Mesodermal cell (in vitro differentiated cells): ENCODE results near the gene ASCL3.

Experiments
- H3K27ac ChIP-seq: 2 replicates; pipeline ENCODE4 v1.7.0; 2013; ENCODE audit warnings: mild to moderate bottlenecking, low read depth, low read length, moderate library complexity; ENCODE audit not compliant: severe bottlenecking
- H3K36me3 ChIP-seq: 2 replicates; pipeline ENCODE4 v1.7.1; 2013; ENCODE audit warnings: mild to moderate bottlenecking, low read length, moderate library complexity; ENCODE audit not compliant: control insufficient read depth, insufficient read depth
- H3K4me1 ChIP-seq: one replicate; pipeline ENCODE4 v1.7.1; 2013; ENCODE audit warnings: mild to moderate bottlenecking, low read length; ENCODE audit not compliant: insufficient read depth, control insufficient read depth, poor library complexity, severe bottlenecking
- H3K4me3 ChIP-seq: 2 replicates; pipeline ENCODE4 v1.7.0; 2013; ENCODE audit warnings: low read length, control low read depth, mild to moderate bottlenecking; ENCODE audit not compliant: insufficient read depth, poor library complexity, severe bottlenecking; ENCODE audit errors: extremely low read depth
- H3K9me3 ChIP-seq: 2 replicates; pipeline ENCODE4 v1.7.1; 2013; ENCODE audit warnings: mild to moderate bottlenecking, low read length, moderate library complexity; ENCODE audit not compliant: control insufficient read depth
- whole genome bisulfite sequencing, 2 experiments: methylation state at CpG; one replicate each; pipeline ENCODE4 v1.1.5; 2013; ENCODE audit warnings: missing lambda C conversion rate in 2 of 2; ENCODE audit not compliant: insufficient coverage in 2 of 2; 5-methylcytosine and 5-hydroxymethylcytosine counted together

Gene ASCL3

GRCh38 chr11:8971196-8971923 lies 28.5 kb upstream of the ASCL3 start:
- no peak overlapping the region for H3K27ac ChIP-seq
- WGBS, 2 experiments = 100% methylated on average over 1 of the region's 2 CpGs
- H3K9me3 ChIP-seq = no peaks in the 10 kb centered on the region
- H3K4me3 ChIP-seq = no peak overlapping the region
- H3K36me3 ChIP-seq = no peaks in the 10 kb centered on the region
- H3K4me1 ChIP-seq = no peaks in the 10 kb centered on the region

- Histone ChIP-seq H3K36me3 (no peaks in the 10 kb centered on the region), H3K27ac (no peak overlapping the region), H3K4me3 (no peak overlapping the region), H3K4me1 (peaks cover 7% of the 10 kb centered on the region), H3K9me3 (no peaks in the 10 kb centered on the region)
- 95 to 96% methylated on average over 4 to 7 of the region's 8 CpGs for WGBS, 2 experiments
Measured at GRCh38 chr11:8967184-8967583, 24.4 kb upstream of the ASCL3 start.

- peak within 1 kb of the TSS; percentile 76 for H3K4me3 ChIP-seq
- H3K36me3 ChIP-seq = no peaks in the 10 kb centered on the region
- H3K9me3 ChIP-seq = no peaks in the 10 kb centered on the region
- WGBS, 2 experiments = 0 to 1% methylated on average over 56 to 66 of the region's 67 CpGs
- H3K27ac ChIP-seq = peak within 1 kb of the TSS; percentile 83
- peaks cover 7% of the 10 kb centered on the region for H3K4me1 ChIP-seq
Measured at GRCh38 chr11:8964324-8965320, 21.8 kb upstream of the ASCL3 start, which contains the start of gene TMEM9B. Gene TMEM9B, minus strand, starts transcription at chr11:8964442. Its CDS starts 129 bp downstream, at chr11:8964313.

DNA sequence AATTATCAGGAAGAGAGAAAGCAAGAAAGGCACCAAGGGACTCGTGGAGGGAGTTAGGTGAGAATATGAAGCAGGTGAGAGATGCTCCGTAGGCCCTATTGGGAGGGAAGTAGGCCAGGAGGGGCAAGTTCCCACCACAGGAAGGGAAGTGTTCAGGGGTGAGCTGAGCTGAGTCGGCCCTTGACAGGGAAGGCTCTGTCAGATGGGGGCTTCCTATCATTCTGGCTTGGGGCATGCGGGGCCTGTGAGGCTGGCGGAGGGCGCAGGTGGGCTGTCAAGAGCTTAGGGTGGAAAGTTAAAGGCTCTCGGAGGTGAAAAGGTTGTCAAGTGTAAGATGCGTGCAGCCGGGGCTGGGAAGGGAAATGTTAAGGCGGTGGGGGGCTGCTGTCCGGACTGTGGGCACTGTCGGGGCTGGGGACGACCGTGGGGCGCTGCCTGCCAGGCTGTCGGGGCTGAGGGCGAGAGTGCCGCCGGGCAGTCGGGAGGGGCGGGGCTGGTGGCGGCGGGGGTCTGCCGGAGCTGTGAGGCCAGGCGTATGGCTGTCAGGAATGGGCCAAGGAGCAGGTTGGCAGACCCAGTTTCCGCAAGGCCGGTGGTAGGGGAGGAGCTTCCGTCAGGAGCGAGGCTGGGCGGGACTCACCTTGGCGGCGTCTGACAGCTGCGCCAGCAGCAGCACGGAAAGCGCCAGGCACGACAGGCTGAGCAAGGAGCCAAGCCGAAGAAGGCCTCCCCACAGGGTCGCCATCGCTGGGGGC lies 20.9 kb upstream of the ASCL3 start:
- WGBS, 2 experiments = 6 to 9% methylated on average over 28 to 36 of the region's 39 CpGs
- peak overlapping the region; percentile 83 for H3K27ac ChIP-seq
- no peaks in the 10 kb centered on the region for H3K9me3 ChIP-seq

DNA sequence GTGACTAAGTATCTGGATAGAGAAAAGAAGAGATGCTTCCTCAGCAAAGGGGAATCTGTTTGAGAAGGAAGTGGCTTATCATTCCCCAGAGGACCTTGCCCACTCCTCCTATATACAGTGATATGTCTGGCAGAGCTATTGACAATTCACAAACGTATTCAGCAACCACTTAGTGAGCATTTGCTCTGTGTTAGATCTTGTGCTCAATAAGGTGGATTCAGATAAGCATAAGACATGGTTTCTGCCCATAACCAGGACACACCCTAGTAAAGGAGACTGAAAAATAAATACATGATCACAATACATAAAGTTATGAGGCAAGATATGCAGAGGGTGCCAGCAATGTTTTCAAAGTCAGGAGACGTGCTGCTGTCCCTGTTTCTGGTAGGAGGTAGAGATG lies 20.0 kb upstream of the ASCL3 start:
- Histone ChIP-seq H3K9me3 (no peaks in the 10 kb centered on the region), H3K27ac (no peak overlapping the region), H3K4me3 (no peak overlapping the region), H3K36me3 (no peaks in the 10 kb centered on the region), H3K4me1 (peaks cover 12% of the 10 kb centered on the region)
- WGBS, 2 experiments = no CpG with 5 or more reads among the region's 2 CpGs

More for the DNA sequence above, 20.9 kb upstream of the ASCL3 start:
- H3K36me3 ChIP-seq = no peaks in the 10 kb centered on the region
- peaks cover 12% of the 10 kb centered on the region for H3K4me1 ChIP-seq
- H3K4me3 ChIP-seq = peak overlapping the region; percentile 76

DNA sequence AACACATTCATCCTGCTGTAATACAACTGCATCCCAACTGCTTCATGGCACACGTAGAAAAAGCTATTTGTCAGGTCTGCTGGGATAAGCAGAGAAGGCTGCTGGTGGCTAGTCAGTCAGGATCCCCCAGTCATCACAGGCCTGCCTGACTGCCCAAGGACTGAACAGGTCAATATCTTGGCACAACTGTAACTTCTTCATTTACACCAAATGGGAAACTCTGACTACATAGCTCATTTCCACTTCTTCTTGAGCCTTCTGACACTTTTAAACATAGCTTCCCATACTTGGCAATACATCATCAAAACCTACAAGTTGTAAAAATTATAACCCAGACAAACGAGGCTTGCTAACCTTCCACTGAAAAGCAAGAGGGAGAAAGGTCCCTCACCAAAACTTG lies 18.6 kb upstream of the ASCL3 start:
- no peak overlapping the region for H3K4me3 ChIP-seq
- no peak overlapping the region for H3K27ac ChIP-seq
- H3K4me1 ChIP-seq = peaks cover 12% of the 10 kb centered on the region
- 80% methylated on average over 1 of the region's 2 CpGs for WGBS, 2 experiments
- H3K9me3 ChIP-seq = no peaks in the 10 kb centered on the region
- H3K36me3 ChIP-seq = no peaks in the 10 kb centered on the region

DNA sequence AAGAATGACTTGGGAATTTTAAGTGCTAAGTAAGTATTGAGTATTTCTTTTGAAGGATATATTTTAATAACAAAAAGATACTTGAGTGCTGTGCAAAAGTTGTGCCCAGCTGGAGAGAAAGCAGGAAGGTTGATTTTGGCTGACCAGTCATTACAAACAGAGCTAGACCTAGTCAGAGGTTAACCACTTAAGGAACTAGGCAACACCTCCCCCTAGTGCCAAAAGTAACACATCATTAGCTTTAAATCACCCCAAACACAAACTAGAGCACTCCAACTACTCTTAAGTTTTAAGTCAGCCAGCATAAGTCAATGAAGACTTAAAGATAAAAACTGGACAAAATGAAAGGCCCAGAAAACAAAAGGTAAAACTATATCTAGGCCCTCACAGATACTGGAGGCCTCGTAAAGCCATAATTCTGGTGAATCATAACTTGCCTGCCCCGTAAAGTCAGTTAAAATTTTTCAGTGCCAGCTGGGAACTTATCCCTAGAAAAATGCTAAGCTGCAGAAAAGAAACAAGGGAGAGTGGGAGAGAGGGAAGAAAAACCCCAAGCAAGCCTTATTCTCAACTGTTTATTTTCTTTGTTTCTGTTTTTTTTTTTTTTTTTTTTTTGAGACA lies 16.8 kb upstream of the ASCL3 start:
- Histone ChIP-seq H3K36me3 (peaks cover 13% of the 10 kb centered on the region), H3K27ac (no peak overlapping the region), H3K9me3 (no peaks in the 10 kb centered on the region), H3K4me3 (no peak overlapping the region), H3K4me1 (peaks cover 10% of the 10 kb centered on the region)
- whole genome bisulfite sequencing, 2 experiments = 71% methylated on average over 1 of the region's 2 CpGs; no CpG with 5 or more reads in 1 of the 2 experiments

DNA sequence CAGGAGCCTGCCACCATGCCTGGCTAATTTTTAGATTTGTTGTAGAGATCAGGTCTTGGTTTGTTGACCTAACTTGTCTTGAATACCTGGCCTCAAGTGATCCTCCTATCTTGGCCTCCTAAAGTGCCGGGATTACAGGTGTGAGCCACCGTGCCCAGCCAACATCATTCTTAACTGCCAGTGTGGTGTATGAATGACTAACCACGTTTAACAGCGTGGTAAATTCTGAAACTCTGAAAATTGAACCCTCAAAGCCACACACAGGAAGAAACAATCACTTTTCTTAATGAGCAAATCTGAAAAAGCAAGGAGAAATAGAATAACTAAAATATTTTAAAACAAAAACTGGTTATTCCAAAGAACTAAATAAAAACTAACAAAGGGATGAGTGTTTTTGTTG lies 14.0 kb upstream of the ASCL3 start:
- WGBS, 2 experiments = 88% methylated on average over 2 of the region's 4 CpGs; no CpG with 5 or more reads in 1 of the 2 experiments
- H3K36me3 ChIP-seq = peaks cover 34% of the 10 kb centered on the region
- H3K4me3 ChIP-seq = no peak overlapping the region
- H3K4me1 ChIP-seq = peaks cover 6% of the 10 kb centered on the region
- H3K27ac ChIP-seq = no peak overlapping the region
- H3K9me3 ChIP-seq = no peaks in the 10 kb centered on the region

DNA sequence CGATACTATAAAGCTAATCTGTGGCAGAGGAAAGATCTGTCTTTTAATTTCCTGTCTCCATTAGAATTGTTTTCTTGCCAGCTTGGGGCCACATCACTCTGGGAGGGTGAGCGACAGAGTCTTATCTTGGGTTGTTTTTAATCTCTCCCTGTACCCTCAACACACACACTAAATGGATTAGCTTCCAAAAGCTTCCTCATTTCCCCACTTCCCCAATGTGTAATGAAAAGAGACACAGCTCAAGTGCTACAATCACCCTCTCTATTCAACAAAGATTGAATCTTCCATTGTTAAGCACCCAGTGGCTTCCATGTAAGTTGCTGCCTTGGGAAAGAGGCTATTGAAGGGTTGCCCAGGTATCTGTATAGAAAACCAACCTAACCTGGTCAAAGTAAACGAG lies 6.1 kb upstream of the ASCL3 start:
- Histone ChIP-seq H3K4me3 (no peak overlapping the region), H3K4me1 (peaks cover 8% of the 10 kb centered on the region), H3K9me3 (no peaks in the 10 kb centered on the region), H3K27ac (no peak overlapping the region), H3K36me3 (peaks cover 39% of the 10 kb centered on the region)
- 60 to 100% methylated on average over 1 of the region's 3 CpGs for WGBS, 2 experiments
